MV-4-11 (cell line): ENCODE measurements around the gene SNED1.

Experiments used
- DNase-seq: peaks from one replicate; lab custom pipeline; 2025; lab: John Stamatoyannopoulos, UW

The SNED1 gene

DNA sequence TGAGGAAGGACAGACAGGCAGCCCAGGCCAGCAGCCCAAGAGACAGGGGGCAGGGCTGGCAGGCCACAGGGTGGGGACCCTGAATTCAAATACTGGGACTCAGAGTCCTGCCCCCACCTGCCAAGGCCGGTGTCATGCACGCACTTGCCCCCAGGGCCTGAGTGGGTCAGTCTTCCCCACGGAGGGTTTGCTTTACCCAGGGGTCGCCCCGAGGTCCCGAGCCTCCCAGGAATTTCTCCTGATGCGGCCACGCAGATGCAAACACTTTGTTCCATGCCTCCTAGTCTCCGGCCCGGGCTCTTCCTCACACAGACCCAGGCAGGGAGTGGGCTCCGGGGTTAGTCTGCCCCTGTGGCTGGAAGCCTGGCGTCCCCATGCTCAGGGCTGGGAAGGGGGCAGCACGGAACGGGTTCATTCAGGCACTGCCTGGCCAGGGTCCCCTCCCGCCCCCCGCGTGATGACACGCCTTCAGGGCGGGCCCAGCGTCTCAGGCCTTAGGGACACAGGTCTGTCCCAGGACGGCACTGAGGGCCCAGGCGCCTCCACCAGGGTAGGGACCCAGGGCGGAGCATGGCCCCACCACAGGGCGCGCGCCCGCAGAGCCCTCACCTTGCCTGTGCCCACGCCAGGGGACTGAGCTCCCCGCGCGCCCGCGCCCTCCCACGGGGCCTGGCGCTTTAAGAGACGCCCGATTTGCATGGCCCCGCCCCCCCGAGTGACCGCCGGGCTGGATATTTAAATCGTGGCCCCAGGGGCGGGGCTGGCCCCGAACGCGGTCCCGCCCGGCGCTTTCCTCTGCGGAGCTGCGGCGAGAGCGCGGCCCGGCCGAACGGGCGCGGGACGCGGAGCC lies at the start of gene SNED1:
TSS of gene SNED1 (plus strand) at position 763 of the 850 bp plus-strand sequence. CDS start 220 bp downstream, outside the sequence.
- DNase-seq = peak; percentile 74

DNA sequence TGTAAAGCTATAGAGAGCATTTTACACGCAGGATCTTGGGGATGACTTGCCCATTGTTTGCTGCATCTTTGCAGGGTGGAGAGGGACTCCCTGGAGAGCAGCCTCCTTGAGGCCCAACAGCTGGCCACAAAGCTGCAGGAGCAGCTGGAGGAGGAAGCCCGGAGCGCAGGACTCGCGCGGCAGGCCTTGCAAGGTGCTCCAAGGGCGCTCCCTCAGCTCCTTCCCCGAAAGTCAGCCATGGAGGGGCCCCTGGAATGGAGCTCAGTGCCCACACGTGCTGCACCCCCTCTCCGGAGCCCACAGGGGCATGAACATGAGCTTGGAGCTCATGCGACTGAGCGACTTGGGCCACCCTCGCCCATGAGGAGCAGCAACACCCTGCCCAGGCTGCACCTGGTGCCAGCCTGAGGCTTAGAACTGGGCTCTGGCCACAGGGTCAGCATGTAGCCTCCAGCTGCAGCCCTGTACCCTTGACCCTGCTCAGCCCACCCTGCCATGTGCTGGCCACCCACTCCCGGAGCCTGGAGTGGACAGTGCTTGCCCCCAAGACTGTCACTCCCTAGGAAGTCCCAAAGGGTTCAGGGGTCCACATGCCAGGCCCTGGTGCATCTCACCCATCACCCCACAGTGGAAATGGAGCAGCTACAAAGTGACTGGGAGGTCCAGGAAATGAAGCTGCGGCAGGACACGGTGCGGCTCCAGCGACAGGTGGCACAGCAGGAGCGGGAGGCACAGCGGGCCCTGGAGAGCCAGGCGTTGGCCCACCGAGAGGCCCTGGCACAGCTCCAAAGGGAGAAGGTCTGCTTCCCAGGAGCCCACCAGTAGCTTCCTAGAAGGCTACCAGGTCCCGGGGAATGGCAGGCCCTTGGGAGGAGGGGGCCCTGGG lies 49.3 kb upstream of the SNED1 start:
- DNase-seq = no peak

GRCh38 chr2:240949791-240950705 lies 48.4 kb upstream of the SNED1 start:
- DNase-seq = no peak

- no peak for DNase-seq
Observed at GRCh38 chr2:240951045-240951594, 47.3 kb upstream of the SNED1 start.

- DNase-seq = no peak
Observed at GRCh38 chr2:240952496-240953246, 45.7 kb upstream of the SNED1 start.

DNA sequence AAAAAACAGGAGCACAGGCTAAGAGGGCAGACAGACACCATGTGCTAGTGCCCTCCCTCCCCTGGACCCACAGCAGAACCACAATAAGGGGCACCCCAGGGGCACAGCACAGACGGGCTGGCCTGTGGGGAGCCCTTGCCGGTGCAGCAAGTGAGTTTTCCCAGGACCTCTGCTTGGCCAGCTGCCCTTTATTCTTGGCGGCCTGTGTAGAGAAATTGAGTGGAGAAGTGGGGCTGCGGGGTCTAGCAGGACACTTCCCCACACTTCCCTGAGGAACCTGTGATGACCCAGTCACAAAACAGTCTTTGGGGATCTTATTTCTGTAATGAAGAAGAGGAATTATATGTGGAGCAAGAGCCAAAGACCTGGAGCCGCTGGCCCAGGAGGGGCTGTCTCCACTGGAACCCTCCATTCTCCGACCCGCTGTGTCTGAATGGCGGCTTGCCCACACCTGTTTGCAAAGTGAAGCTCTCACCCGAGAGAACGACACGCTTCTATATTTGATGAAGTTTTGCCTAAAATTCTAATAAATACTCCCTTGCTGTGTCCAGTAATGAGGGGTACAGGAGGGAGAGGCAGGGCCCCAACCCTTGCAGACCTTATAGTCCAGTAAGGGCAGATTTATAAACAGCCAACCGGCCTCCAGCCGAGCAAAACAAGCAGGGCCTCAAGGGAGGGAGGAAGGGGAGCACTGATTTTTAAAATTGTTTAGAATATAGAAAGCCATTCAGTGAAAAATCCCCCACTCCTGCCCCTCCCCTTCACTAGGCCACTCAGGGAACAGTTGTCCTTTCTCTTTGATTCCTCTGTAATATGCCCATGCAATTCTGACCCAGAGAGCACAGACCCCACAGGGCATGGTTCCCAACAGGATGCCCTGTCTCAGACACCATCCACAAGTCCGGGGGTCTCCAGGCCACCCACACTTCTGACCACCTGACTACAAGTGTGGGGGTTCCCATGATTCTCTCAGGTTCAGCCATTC lies 44.7 kb upstream of the SNED1 start:
- no peak for DNase-seq

DNA sequence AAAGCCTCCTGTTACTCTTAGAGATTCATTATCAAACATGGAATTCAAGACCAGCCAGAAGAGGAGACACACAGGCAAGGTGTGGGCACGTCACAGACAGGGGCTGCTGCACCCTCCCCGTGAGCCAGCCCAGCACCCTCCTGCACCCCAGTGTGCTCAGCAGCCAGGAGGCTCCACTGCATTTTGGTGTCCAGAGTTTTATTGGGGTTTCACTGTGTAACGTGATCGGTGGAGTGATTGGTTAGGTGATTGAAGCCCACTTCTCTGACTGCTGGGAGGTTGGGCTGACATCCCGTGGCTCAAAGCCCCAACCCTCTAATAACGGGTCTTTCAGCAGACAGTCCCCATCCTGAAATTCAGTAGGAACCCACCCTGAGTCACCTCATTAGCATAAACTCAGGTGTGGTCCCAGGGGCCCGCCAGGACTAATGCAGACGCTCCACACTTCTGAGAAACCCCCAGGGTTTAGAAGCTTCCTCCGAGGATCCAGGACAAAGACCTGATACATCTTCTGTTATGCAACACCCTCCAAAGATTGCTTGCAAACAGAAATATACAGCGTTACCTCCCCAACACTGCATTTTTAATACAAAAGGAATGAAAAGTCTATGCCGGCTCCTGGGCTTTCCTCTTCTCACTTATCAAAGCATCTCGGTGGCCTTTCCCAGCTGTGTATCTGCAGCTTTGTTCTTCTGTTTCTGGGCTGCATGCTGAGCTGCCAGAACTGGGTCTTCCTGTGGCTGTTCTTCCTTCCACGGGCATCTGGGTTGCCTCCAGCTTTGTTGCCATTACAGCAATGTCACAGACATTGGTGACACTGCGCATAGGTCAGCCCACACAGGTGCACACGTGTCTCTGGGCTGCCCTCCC lies 43.7 kb upstream of the SNED1 start:
- DNase-seq = no peak

DNA sequence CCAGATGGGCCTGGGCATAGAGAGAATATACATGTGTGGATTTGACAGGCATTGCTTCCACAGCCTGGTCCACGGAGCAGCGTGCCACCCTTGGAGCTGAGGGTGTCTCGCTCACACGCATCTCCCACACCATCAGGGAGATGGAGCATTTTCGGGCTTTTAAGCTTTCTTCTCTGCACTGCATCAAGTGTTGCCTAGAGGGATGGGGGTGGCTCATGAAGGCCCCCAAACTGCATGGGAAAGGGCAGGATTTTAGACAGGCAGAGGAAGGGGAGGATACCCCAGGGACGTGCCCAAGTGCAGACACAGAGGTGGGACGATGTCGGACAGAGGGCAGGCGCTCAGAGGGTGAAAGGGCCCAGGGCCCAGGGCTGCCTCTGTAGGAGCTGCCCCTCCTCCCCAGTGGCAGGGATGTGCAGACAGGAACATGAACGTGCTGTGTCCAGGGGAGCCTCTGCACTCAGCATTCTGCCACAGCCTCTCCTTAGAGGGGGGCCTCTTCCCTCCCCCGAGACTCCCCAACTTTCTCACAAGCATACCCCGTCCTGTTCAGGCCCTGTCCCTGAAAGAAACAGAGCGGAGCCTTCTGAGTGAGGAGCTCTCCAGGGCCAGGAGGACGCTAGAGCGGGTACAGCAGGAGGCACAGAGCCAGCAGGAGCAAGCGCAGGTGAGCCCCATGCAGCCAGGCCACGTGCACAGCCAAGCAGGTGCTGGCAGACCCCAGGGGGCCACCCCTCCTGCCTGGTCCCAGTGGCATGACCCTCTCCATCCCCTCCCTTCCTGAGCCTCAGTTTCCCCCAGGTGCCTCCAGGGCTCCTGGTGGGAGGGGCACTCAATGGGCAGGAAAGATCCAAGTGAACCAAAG lies 42.9 kb upstream of the SNED1 start:
- no peak for DNase-seq

DNA sequence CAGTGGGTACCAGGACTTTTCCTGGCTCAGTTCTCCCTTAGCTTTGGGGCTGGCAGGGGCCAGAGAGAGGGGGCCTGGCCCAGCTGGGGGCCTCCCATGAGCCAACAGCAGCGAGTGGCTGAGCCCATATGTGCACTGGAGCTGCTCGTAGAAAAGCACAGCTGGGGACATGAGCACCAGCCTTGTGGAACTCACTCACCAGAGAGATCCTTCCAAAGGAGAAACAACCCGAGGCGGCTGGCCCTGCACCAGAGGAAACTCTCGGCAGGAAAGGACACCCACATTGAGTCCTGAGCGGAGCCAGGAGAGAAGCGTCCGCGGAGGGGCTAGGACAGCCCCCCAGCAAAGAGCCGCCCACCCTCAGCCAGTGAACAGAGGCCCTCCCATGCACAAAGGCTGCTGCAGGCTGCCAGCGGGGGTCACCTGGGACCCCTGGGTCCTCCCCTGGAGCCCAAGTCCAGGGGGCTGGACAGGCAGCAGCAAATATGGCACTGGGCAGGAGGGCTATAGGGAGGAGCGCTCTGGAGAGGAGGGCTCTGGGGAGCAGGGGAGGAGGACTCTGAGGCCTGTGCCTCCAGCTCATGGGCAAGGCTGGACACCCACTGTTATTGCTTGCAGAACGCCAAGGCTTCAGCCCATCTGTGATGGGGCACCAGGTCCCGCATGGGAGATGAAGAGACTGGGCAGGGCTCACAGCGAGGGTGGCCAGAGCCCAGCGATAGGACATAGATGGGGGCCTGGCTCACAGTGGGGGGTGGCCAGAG lies 42.1 kb upstream of the SNED1 start:
- DNase-seq = no peak

DNA sequence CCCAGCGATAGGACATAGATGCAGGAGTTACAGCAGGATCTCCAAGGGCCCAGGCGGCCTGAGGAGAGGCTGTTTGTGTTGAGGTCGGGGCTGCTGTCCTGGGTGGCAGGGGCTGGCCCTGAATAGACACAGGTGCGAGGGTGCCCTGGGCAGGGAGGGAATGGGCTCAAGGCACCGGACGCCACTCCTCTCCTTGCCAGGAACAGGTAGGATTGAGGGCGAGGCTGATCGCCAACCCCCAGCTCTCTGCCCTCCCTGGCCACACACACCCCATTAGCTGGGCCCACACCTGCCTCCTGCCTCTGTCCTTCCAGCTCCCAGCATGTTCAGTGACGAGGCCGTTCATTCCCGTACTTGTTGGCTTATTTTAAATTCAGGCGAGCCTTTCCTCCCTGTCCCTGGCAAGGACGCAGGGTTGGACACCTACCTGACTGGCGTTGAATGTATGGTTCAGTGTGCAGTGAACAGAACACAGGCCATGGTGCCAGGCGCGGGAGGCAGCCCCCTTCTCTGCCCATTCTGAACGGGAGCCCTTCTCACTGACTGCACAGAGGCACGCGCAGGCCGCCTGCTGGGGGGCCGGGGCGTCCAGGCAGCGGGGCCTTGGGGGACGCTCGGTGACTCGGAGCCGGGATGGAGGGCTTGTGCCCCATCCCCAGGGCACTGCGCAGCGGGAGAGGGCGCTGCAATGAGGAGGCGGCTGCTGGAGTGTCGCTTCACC lies 41.3 kb upstream of the SNED1 start:
- DNase-seq = no peak

DNA sequence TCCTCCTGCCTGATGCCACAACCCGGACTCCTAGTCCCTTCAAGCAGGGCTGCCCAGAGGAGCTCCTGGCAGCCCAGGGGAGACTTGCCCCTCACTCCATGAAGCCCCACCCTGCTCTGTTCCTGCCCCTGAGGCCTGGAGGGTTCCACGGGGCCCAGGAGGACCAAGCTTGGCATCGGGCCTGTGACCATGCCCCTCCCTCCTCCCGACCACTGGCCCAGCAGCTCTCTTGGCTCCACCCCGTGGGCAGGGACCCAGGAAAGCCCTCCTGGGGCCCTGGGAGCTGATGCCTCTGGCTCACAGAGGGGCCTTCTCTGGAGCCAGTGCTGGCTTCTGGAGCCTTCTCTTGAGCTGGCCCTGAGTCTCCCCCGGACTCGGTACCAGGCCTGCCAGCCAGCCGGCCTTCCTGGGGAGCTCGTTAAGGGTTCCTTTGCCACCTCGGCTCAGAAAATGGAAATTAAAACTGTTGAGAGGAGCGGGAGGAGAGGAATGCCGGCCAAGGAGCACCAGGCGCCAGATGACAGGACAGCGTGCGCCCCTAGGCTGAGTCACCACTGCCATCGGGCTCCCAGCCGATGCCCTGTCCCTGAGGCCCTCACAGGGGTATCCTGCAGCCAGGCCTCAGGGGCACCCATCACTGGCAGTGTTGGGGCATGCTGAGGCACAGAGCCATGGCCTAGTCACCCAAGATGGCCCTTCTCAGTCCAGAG lies 40.6 kb upstream of the SNED1 start:
- DNase-seq = no peak

- DNase-seq = no peak
Observed at GRCh38 chr2:240958366-240959213, 39.8 kb upstream of the SNED1 start.

- no peak for DNase-seq
Observed at GRCh38 chr2:240959214-240959940, 39.0 kb upstream of the SNED1 start.

DNA sequence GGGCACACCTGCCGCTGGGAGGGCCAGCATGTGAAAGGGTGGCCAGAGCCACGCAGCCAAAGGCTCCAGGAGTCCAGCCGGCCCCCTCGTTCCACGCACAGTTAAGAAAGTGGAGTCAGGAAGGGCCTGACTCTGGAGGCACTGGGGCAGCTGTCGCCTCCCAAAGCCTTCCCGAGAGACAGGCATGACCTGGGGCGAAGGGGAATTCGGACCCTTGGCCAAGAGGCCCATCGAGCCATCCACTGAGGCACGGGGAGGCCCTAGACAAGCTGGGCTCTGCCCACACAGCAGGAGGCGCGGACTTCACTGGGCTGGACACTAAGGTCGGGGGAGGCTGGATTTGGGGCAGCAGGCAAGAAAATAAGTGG lies 38.5 kb upstream of the SNED1 start:
- DNase-seq = no peak
